HepG2 (cell line): Measurements from ENCODE around the gene CENPB. TPM values are rescaled to one million over a fixed set of nuclear protein-coding genes. Genes with fewer than 3 reads are reported as not detected.
A peak's percentile ranks its signal among the peaks of the same experiment; 100 is the strongest.

ENCODE experiments used
- ATRX ChIP-seq: sonication (generic); formaldehyde crosslinking; IDR thresholded peaks from 2 replicates; pipeline ENCODE4 v1.4.0; 2020; ENCODE audit warnings: missing genetic modification reagents, borderline replicate concordance
- FOXJ3 ChIP-seq: sonication (generic); formaldehyde crosslinking; IDR thresholded peaks from 2 replicates; pipeline ENCODE4 v1.4.0; 2020; ENCODE audit warnings: missing genetic modification reagents, mild to moderate bottlenecking, borderline replicate concordance
- KMT2A ChIP-seq: sonication (generic); formaldehyde crosslinking; IDR thresholded peaks from 2 replicates; pipeline ENCODE4 v1.4.0; 2020; ENCODE audit warnings: missing genetic modification reagents
- NR2F6 ChIP-seq, 2 experiments: IDR thresholded peaks; 2 replicates each; pipeline ENCODE4 v1.6.1; 2016; ENCODE audit warnings: antibody characterized with exemption in 1 of 2, mild to moderate bottlenecking in 1 of 2
- PTBP1 ChIP-seq: fragments of 200-400 bp; formaldehyde crosslinking; IDR thresholded peaks from 2 replicates; pipeline ENCODE4 v1.6.1; 2018; ENCODE audit warnings: low read length, low read depth; ENCODE audit not compliant: poor library complexity, severe bottlenecking
- RARA ChIP-seq: IDR thresholded peaks from 2 replicates; pipeline ENCODE4 v1.6.1; 2016; ENCODE audit warnings: missing genetic modification reagents, missing compliant biosample characterization
- SIN3A ChIP-seq: IDR thresholded peaks from 2 replicates; pipeline ENCODE4 v1.6.1; 2011; ENCODE audit warnings: low read depth, mild to moderate bottlenecking, control low read depth, low read length, borderline replicate concordance
- ZNF136 ChIP-seq: sonication (generic); formaldehyde crosslinking; IDR thresholded peaks from 2 replicates; pipeline ENCODE4 v1.8.1; 2022; ENCODE audit warnings: low read depth, mild to moderate bottlenecking, moderate library complexity, missing genetic modification reagents
- ZNF253 ChIP-seq: sonication (generic); formaldehyde crosslinking; IDR thresholded peaks from 2 replicates; pipeline ENCODE4 v1.8.0; 2022; ENCODE audit warnings: mild to moderate bottlenecking, missing genetic modification reagents, borderline replicate concordance
- ZNF333 ChIP-seq: sonication (generic); formaldehyde crosslinking; IDR thresholded peaks from 2 replicates; pipeline ENCODE4 v1.4.0; 2020; ENCODE audit warnings: mild to moderate bottlenecking, missing genetic modification reagents, borderline replicate concordance
- ZNF678 ChIP-seq: sonication (generic); formaldehyde crosslinking; IDR thresholded peaks from 2 replicates; pipeline ENCODE4 v1.4.0; 2020; ENCODE audit warnings: mild to moderate bottlenecking, missing genetic modification reagents
- polyA plus RNA-seq, 8 experiments: library from polyadenylated mRNA; depleted of rRNA in 3 of 8; stranded (reverse) in 7 of 8; unstranded in 1 of 8; fragments of >200 nt; fragmentation: Illumina TruSeq in 4 of 8; extraction: Trizol in 4 of 8; gene quantifications; 2 replicates each; pipeline versions ENCODE4 v1.2.1 to v1.2.3, GENCODE V29; 2011 to 2016; ENCODE audit warnings: low read depth in 4 of 8, missing spikeins in 1 of 8, mixed read lengths in 1 of 8; ENCODE audit not compliant: insufficient read depth in 1 of 8
- total RNA-seq, 5 experiments: library from RNA; depleted of rRNA; stranded (reverse); fragments of >200 nt; fragmentation: Illumina TruSeq; extraction: Trizol; gene quantifications; 2 replicates each; pipeline ENCODE4 v1.2.3, GENCODE V29; 2016; ENCODE audit warnings: low read depth in 1 of 5
- TF ChIP-seq, protein P1 (sequence below): sonication (generic); formaldehyde crosslinking; IDR thresholded peaks from 2 replicates; pipeline ENCODE4 v1.4.0; 2020; ENCODE audit warnings: missing genetic modification reagents
- TF ChIP-seq, protein P2 (sequence below): sonication (generic); formaldehyde crosslinking; IDR thresholded peaks from 2 replicates; pipeline ENCODE4 v1.5.0; 2020; ENCODE audit warnings: missing genetic modification reagents
- TF ChIP-seq, protein P3 (sequence below): sonication (generic); formaldehyde crosslinking; IDR thresholded peaks from 2 replicates; pipeline ENCODE4 v1.4.0; 2020; ENCODE audit warnings: mild to moderate bottlenecking, missing genetic modification reagents
- TF ChIP-seq, protein P4 (sequence below): sonication (generic); formaldehyde crosslinking; IDR thresholded peaks from 2 replicates; pipeline ENCODE4 v1.5.0; 2020; ENCODE audit warnings: missing genetic modification reagents
- TF ChIP-seq, protein P5 (sequence below), 2 experiments: sonication (generic) in 1 of 2; formaldehyde crosslinking in 1 of 2; IDR thresholded peaks; 2 replicates each; pipeline versions ENCODE4 v1.4.0 to v1.6.1; 2016 to 2020; ENCODE audit warnings: borderline replicate concordance in 1 of 2, low read depth in 1 of 2, mild to moderate bottlenecking in 1 of 2, missing genetic modification reagents in 1 of 2
- TF ChIP-seq, protein P6 (sequence below): sonication (generic); formaldehyde crosslinking; conservative IDR thresholded peaks from 2 replicates; pipeline ENCODE4 v1.4.0; 2020; ENCODE audit warnings: missing genetic modification reagents

The CENPB gene
- total and polyA plus RNA-seq, 2 of the 13 experiments (the other 11 are each of a cell fraction or from before 2014, with no cell fraction given), result 10.4 to 54.5 TPM

DNA sequence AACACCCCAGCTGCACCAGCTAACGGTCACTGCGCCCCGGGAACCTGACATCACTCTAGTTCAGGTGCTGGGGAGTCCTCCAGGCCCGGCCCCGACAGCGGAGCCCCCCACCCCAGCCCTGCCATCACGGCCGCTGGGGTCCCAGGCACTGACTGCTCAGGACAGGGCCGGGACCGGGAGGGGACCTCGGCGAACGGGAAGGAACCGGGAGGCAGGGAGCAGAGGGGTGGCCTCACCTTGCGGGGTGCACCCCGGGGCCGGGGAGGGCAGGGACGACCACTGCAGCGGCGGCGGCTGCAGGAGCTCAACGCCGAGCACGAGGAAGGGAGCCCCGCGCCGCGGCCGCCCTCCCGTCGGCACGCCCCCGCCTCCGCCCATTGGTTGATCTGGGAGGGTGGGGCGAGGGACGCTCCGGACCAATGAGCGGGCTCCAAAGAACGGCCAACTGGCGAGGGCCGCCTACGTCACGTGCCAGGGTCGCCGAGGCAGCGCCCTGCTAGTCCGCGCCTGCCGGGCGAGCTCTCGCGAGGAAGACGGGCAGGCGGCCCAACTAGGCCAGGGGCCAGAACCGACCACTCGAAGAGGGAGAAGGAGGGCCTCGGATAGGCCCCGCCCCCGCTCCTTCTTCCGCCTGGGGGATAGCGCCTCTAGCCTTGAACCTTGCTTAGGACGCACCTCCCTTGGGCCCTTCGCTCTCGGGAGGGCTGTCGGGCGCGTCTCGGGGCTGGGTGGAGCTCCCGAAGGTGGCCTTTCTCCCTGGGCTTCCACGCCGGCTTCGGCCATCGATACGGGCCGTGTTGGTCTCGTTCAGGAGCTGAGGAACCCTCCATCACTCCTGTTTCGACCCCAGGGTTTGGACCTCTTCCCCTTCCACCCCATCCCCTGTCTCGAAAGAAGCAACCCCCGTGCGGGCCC is 18.9 kb downstream of the CENPB start, which contains the start of gene ADISSP (continued):
- 0 out of 2 replicates have a peak, but pooled peaks have one; percentile 71 for TF ChIP-seq ATRX
- TF ChIP-seq KMT2A (CRISPR knock-in tag), result peak; percentile 62
- TF ChIP-seq, protein P1, sequence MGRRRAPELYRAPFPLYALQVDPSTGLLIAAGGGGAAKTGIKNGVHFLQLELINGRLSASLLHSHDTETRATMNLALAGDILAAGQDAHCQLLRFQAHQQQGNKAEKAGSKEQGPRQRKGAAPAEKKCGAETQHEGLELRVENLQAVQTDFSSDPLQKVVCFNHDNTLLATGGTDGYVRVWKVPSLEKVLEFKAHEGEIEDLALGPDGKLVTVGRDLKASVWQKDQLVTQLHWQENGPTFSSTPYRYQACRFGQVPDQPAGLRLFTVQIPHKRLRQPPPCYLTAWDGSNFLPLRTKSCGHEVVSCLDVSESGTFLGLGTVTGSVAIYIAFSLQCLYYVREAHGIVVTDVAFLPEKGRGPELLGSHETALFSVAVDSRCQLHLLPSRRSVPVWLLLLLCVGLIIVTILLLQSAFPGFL (CRISPR knock-in tag), result 0 out of 2 replicates have a peak, but pooled peaks have one; percentile 44
- peak; percentile 36; the same call in 1 of the 2 replicates for TF ChIP-seq SIN3A
- no peak for TF ChIP-seq FOXJ3 (CRISPR knock-in tag)
- peak; percentile 30 for TF ChIP-seq PTBP1
- peak; percentile 28; the same call in 1 of the 2 replicates for TF ChIP-seq RARA (CRISPR knock-in tag)
- TF ChIP-seq, protein P2, sequence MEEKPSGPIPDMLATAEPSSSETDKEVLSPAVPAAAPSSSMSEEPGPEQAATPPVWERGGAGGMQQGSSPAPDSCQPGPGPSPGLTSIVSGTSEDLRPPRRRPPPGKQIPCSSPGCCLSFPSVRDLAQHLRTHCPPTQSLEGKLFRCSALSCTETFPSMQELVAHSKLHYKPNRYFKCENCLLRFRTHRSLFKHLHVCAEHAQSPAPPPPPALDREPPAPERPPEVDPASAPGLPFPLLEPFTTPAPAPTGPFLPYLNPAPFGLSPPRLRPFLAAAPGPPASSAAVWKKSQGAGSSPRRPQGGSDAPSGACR (CRISPR knock-in tag), result peak; percentile 97
- TF ChIP-seq, protein P3, sequence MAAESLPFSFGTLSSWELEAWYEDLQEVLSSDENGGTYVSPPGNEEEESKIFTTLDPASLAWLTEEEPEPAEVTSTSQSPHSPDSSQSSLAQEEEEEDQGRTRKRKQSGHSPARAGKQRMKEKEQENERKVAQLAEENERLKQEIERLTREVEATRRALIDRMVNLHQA (CRISPR knock-in tag), result no peak
- TF ChIP-seq, protein P4, sequence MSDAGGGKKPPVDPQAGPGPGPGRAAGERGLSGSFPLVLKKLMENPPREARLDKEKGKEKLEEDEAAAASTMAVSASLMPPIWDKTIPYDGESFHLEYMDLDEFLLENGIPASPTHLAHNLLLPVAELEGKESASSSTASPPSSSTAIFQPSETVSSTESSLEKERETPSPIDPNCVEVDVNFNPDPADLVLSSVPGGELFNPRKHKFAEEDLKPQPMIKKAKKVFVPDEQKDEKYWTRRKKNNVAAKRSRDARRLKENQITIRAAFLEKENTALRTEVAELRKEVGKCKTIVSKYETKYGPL (CRISPR knock-in tag), result 0 out of 2 replicates have a peak, but pooled peaks have one; percentile 53
- TF ChIP-seq ZNF333 (CRISPR knock-in tag), result peak; percentile 55; the same call in 1 of the 2 replicates
- peak; percentile 93 for TF ChIP-seq ZNF253 (CRISPR knock-in tag)
- TF ChIP-seq, protein P5, sequence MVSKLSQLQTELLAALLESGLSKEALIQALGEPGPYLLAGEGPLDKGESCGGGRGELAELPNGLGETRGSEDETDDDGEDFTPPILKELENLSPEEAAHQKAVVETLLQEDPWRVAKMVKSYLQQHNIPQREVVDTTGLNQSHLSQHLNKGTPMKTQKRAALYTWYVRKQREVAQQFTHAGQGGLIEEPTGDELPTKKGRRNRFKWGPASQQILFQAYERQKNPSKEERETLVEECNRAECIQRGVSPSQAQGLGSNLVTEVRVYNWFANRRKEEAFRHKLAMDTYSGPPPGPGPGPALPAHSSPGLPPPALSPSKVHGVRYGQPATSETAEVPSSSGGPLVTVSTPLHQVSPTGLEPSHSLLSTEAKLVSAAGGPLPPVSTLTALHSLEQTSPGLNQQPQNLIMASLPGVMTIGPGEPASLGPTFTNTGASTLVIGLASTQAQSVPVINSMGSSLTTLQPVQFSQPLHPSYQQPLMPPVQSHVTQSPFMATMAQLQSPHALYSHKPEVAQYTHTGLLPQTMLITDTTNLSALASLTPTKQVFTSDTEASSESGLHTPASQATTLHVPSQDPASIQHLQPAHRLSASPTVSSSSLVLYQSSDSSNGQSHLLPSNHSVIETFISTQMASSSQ (IDR thresholded peaks at IDR 0.05; ENCODE audit: low read depth), result no peak
- TF ChIP-seq, protein P5 (CRISPR knock-in tag; IDR thresholded peaks at IDR 0.05; ENCODE audit: borderline replicate concordance), result no peak; the same call in none of the 2 replicates
- no peak; the same call in 1 of the 2 replicates for TF ChIP-seq NR2F6 (IDR thresholded peaks at IDR 0.05)
- TF ChIP-seq NR2F6 (CRISPR knock-in tag; IDR thresholded peaks at IDR 0.05), result peak; percentile 71
- TF ChIP-seq ZNF678 (CRISPR knock-in tag), result peak; percentile 92
- TF ChIP-seq, protein P6, sequence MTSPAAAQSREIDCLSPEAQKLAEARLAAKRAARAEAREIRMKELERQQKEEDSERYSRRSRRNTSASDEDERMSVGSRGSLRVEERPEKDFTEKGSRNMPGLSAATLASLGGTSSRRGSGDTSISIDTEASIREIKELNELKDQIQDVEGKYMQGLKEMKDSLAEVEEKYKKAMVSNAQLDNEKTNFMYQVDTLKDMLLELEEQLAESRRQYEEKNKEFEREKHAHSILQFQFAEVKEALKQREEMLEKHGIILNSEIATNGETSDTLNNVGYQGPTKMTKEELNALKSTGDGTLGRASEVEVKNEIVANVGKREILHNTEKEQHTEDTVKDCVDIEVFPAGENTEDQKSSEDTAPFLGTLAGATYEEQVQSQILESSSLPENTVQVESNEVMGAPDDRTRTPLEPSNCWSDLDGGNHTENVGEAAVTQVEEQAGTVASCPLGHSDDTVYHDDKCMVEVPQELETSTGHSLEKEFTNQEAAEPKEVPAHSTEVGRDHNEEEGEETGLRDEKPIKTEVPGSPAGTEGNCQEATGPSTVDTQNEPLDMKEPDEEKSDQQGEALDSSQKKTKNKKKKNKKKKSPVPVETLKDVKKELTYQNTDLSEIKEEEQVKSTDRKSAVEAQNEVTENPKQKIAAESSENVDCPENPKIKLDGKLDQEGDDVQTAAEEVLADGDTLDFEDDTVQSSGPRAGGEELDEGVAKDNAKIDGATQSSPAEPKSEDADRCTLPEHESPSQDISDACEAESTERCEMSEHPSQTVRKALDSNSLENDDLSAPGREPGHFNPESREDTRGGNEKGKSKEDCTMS (CRISPR knock-in tag), result 0 out of 2 replicates have a peak, but pooled peaks have one; percentile 20
- peak; percentile 86 for TF ChIP-seq ZNF136 (CRISPR knock-in tag)
